Nephron (organoid): ENCODE results near the gene SLC4A11.
"Not testable (repeated sequence)": the region's sequence is repeated elsewhere in the genome, so short reads cannot be mapped to it uniquely, and the experiment has no call there.

ENCODE experiments used
- H3K27ac Mint-ChIP-seq, 3 experiments: 2 replicates each; pipeline ENCODE4 v1.8.0; 2020; ENCODE audit warnings: mixed read lengths in 3 of 3, mild to moderate bottlenecking in 2 of 3, moderate library complexity in 1 of 3
- H3K27me3 Mint-ChIP-seq: 2 replicates; pipeline ENCODE4 v1.8.0; 2021; ENCODE audit warnings: low read depth, mild to moderate bottlenecking, moderate library complexity, mixed read lengths
- H3K36me3 Mint-ChIP-seq: 2 replicates; pipeline ENCODE4 v1.8.0; 2020; ENCODE audit warnings: low read depth, mixed read lengths
- H3K4me1 Mint-ChIP-seq: 2 replicates; pipeline ENCODE4 v1.8.0; 2020; ENCODE audit warnings: mixed read lengths
- H3K4me3 Mint-ChIP-seq, 3 experiments: 2 replicates each; pipeline ENCODE4 v1.8.0; 2020; ENCODE audit warnings: mild to moderate bottlenecking in 3 of 3, mixed read lengths in 3 of 3, moderate library complexity in 2 of 3
- H3K9me3 Mint-ChIP-seq: 2 replicates; pipeline ENCODE4 v1.8.0; 2020; ENCODE audit warnings: mixed read lengths
- CTCF ChIP-seq, 3 experiments: fragments of 200-600 bp; sonication (generic); IDR thresholded peaks; one replicate each; pipeline ENCODE4 v1.5.0; 2021; ENCODE audit warnings: antibody characterized with exemption in 3 of 3; ENCODE audit not compliant: unreplicated experiment in 3 of 3

SLC4A11 gene

DNA sequence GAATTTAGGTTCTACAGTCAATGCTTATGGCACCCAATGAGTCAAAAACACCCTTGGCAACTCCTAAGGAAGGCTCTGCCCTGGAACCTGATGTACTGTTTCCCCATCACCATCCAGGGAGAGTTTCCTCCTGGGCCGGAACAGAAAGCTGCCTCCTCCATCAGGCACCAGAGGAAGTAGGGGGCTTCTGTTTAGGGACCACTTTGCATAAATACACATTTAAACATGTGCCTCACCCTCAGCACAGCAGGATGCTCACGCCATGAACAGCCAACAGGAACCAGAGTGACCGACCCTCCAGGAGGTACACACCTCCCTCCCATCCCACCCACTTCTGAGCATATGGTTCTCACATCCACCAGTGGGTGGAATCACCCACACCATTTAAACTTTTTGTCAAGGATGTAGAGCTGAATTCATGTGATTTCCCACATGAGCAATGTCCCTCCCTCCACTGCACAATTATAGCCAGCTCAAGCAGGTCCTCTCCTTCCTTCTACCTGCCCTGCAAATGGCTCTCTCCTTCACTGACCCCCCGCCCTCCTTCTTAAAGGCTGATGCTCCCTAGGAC lies 49.3 kb downstream of the SLC4A11 start:
- H3K4me3 Mint-ChIP-seq = no peak overlapping the region
- no peak overlapping the region for H3K27ac Mint-ChIP-seq
- H3K4me1 Mint-ChIP-seq = no peaks in the 10 kb centered on the region
- no peak for TF ChIP-seq CTCF (IDR thresholded peaks at IDR 0.05; ENCODE audit: unreplicated experiment in 3 of 3)
- no peaks in the 10 kb centered on the region for H3K27me3 Mint-ChIP-seq
- H3K36me3 Mint-ChIP-seq = peaks cover 34% of the 10 kb centered on the region
- no peaks in the 10 kb centered on the region for H3K9me3 Mint-ChIP-seq

DNA sequence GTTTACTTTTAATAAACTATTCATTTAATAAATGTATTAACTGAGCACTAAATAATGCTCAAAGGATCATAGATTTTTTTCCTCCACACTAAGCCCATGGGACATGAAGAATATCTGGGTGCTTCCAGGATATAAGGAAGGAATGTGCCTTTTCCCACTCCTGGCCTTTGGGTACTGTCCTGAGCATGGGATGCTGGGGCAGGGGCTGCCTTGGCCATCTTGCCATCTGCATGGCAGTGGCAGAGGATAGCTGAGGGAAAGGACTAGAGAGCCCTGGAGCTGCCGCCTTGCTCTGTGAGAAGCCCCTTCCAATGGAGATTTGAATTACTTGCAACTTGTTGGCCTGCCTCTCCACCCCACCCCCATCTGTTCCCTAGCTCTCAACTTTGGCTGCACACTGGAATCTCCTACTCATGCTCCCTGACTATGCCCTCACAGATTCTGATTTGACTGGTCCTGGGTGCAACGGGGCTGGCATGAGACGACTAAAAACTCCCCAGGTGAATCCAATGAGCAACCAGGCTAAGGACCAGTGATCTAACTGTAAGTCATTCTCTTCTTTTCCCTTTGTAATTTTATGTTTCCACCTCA lies 50.1 kb downstream of the SLC4A11 start:
- Mint-ChIP-seq H3K4me1 (no peaks in the 10 kb centered on the region), H3K4me3 (no peak overlapping the region), H3K27me3 (no peaks in the 10 kb centered on the region), H3K27ac (no peak overlapping the region), H3K9me3 (no peaks in the 10 kb centered on the region), H3K36me3 (peaks cover 39% of the 10 kb centered on the region)
- no peak for TF ChIP-seq CTCF (IDR thresholded peaks at IDR 0.05; ENCODE audit: unreplicated experiment in 3 of 3)

GRCh38 chr20:3187861-3188260 lies 51.1 kb downstream of the SLC4A11 start:
- not testable (repeated sequence) for H3K27ac Mint-ChIP-seq, H3K27me3 Mint-ChIP-seq

GRCh38 chr20:3183896-3184612 lies 54.9 kb downstream of the SLC4A11 start:
- H3K27ac Mint-ChIP-seq = peak overlapping the region in 1 of 3 experiments; percentile 28
- no peaks in the 10 kb centered on the region for H3K27me3 Mint-ChIP-seq
- no peak for TF ChIP-seq CTCF (IDR thresholded peaks at IDR 0.05; ENCODE audit: unreplicated experiment in 3 of 3)
- H3K4me3 Mint-ChIP-seq = no peak overlapping the region
- no peaks in the 10 kb centered on the region for H3K9me3 Mint-ChIP-seq
- H3K4me1 Mint-ChIP-seq = no peaks in the 10 kb centered on the region
- peaks cover 10% of the 10 kb centered on the region for H3K36me3 Mint-ChIP-seq

More at GRCh38 chr20:3187861-3188260, 51.1 kb downstream of the SLC4A11 start:
- H3K4me1 Mint-ChIP-seq, H3K9me3 Mint-ChIP-seq, H3K4me3 Mint-ChIP-seq: not testable (repeated sequence)
- peaks cover 38% of the 10 kb centered on the region for H3K36me3 Mint-ChIP-seq

- H3K36me3 Mint-ChIP-seq, H3K4me3 Mint-ChIP-seq, H3K4me1 Mint-ChIP-seq, H3K27ac Mint-ChIP-seq, H3K9me3 Mint-ChIP-seq, H3K27me3 Mint-ChIP-seq: not testable (repeated sequence)
These were observed 56.6 kb downstream of the SLC4A11 start for GRCh38 chr20:3182429-3182828.

DNA sequence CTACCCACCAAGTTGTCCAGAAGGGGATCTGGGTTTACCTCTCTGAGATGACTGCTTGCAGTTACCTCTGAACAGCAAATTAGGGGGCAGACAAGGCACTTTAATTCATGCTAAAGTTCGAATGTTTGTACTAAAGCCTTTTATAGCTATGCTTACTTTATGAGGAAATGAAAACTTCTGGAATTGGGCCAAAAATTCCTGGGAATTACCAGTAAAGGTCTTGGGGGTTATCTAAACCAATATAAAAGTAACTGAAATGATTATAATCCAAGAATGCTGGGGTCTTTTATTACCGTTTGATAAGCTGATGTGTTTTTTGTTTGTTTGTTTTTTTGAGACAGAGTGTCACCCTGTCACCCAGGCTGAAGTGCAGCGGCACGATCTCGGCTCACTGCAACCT lies 57.7 kb downstream of the SLC4A11 start:
- Mint-ChIP-seq H3K4me3 (no peak overlapping the region), H3K9me3 (no peaks in the 10 kb centered on the region), H3K4me1 (no peaks in the 10 kb centered on the region), H3K27ac (no peak overlapping the region), H3K36me3 (peaks cover 9% of the 10 kb centered on the region), H3K27me3 (no peaks in the 10 kb centered on the region)
- no peak for TF ChIP-seq CTCF (IDR thresholded peaks at IDR 0.05; ENCODE audit: unreplicated experiment in 3 of 3)

DNA sequence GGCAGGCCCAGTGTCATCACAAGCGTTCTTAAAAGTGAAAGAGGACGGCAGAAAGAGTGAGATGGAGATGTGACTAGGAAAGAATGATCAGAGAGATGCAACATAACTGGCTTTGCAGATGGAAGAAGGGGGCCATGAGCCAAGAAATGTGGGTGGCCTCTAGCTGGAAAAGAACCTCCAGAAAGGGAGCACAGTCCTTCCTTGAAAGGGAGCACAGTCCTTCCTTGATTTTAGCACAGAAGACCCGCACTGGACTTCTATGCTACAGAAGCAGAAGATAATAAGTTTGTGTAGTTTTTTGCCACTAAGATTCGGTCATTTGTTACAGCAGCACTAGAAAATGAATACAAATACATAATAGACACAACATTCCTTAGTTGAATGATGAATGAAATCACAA lies 58.7 kb downstream of the SLC4A11 start:
- Mint-ChIP-seq H3K27ac (no peak overlapping the region), H3K4me1 (peaks cover 4% of the 10 kb centered on the region)
- no peak for TF ChIP-seq CTCF (IDR thresholded peaks at IDR 0.05; ENCODE audit: unreplicated experiment in 3 of 3)

More for the DNA sequence above, 58.7 kb downstream of the SLC4A11 start:
- Mint-ChIP-seq H3K36me3 (peaks cover 9% of the 10 kb centered on the region), H3K27me3 (peaks cover 4% of the 10 kb centered on the region), H3K9me3 (no peaks in the 10 kb centered on the region), H3K4me3 (no peak overlapping the region)
